B cell (primary cell): ENCODE measurements around the gene CASTOR1. TPM values are rescaled to one million over a fixed set of nuclear protein-coding genes. Genes with fewer than 3 reads are reported as not detected.

Experiments used
- ATAC-seq: fragments of 200-7000 bp; cut with Tn5 transposase; one replicate; pipeline ENCODE4 v1.10.0; 2021; ENCODE audit warnings: low read depth, mild to moderate bottlenecking, moderate number of reproducible peaks, moderate library complexity
- CTCF ChIA-PET: fragments of 350-600 bp; sonication (Branson Sonifier 250); formaldehyde crosslinking; loops from one replicate; lab custom pipeline; 2021; ENCODE audit warnings: antibody characterized with exemption, inconsistent platforms; lab: Charles Lee
- POLR2A ChIA-PET: fragments of 350-600 bp; sonication (Branson Sonifier 250); formaldehyde crosslinking; loops from one replicate; lab custom pipeline; 2021; ENCODE audit warnings: antibody characterized with exemption; lab: Charles Lee
- DNase-seq: peaks from one replicate; pipeline ENCODE4 v3.0.0; 2013
- H2AFZ ChIP-seq: 2 replicates; pipeline ENCODE4 v1.6.1; 2012; ENCODE audit warnings: mild to moderate bottlenecking, low read depth, low read length; ENCODE audit not compliant: insufficient read depth, poor library complexity, severe bottlenecking
- H3K27ac ChIP-seq, 2 donors: 1 replicate in 1 of 2; 2 replicates in 1 of 2; pipeline ENCODE4 v1.5.1; 2012 to 2013; ENCODE audit warnings: low read length in 2 of 2, mild to moderate bottlenecking in 2 of 2, moderate library complexity in 1 of 2
- H3K27me3 ChIP-seq, 4 experiments: fragments of 200-600 bp in 1 of 4; sonication (generic) in 1 of 4; replicated peaks in 1 of 4; 1 replicate in 2 of 4; 2 replicates in 2 of 4; pipeline versions ENCODE4 v1.6.1 to v1.7.0; 2013 to 2016; ENCODE audit warnings: low read length in 3 of 4, mild to moderate bottlenecking in 2 of 4, mixed read lengths in 1 of 4, moderate library complexity in 1 of 4; ENCODE audit not compliant: insufficient read depth in 4 of 4, control insufficient read depth in 3 of 4; ENCODE audit errors: control extremely low read depth in 1 of 4
- H3K36me3 ChIP-seq, 2 experiments: replicated peaks in 1 of 2; 1 replicate in 1 of 2; 2 replicates in 1 of 2; pipeline versions ENCODE4 v1.6.1 to v1.7.1; 2013; ENCODE audit warnings: low read length in 1 of 2; ENCODE audit not compliant: insufficient read depth in 2 of 2, control insufficient read depth in 1 of 2; ENCODE audit errors: control extremely low read depth in 1 of 2, extremely low read depth in 1 of 2
- H3K4me1 ChIP-seq, 2 donors: fragments of 200-600 bp in 1 of 2; sonication (generic) in 1 of 2; 1 replicate in 1 of 2; 2 replicates in 1 of 2; pipeline versions ENCODE4 v1.5.1 to v1.6.1; 2013 to 2017; ENCODE audit warnings: low read length in 2 of 2; ENCODE audit not compliant: control insufficient read depth in 2 of 2, insufficient read depth in 2 of 2
- H3K4me2 ChIP-seq: replicated peaks from 2 replicates; pipeline ENCODE3; 2012; ENCODE audit warnings: mild to moderate bottlenecking, low read depth, low read length; ENCODE audit not compliant: poor library complexity, severe bottlenecking
- H3K4me3 ChIP-seq, 5 experiments: fragments of 200-600 bp in 1 of 5; sonication (generic) in 1 of 5; 1 replicate in 3 of 5; 2 replicates in 2 of 5; pipeline versions ENCODE4 v1.5.1 to v1.7.0; 2011 to 2016; ENCODE audit warnings: low read length in 4 of 5, mild to moderate bottlenecking in 4 of 5, low read depth in 2 of 5, control low read depth in 1 of 5, moderate library complexity in 1 of 5; ENCODE audit not compliant: insufficient read depth in 1 of 5; ENCODE audit errors: control extremely low read depth in 1 of 5, extremely low read depth in 1 of 5
- H3K79me2 ChIP-seq: fragments of 200-600 bp; sonication (generic); one replicate; pipeline ENCODE4 v1.6.0; 2016; ENCODE audit warnings: low read length; ENCODE audit not compliant: control insufficient read depth, insufficient read depth
- H3K9ac ChIP-seq: fragments of 200-600 bp; sonication (generic); 2 replicates; pipeline ENCODE4 v1.6.1; 2017; ENCODE audit warnings: mild to moderate bottlenecking, low read length, moderate library complexity
- H3K9me3 ChIP-seq, 3 donors: one replicate each; pipeline versions ENCODE4 v1.6.1 to v1.7.1; 2013; ENCODE audit warnings: low read length in 2 of 3; ENCODE audit not compliant: control insufficient read depth in 2 of 3, insufficient read depth in 1 of 3; ENCODE audit errors: control extremely low read depth in 1 of 3
- H4K20me1 ChIP-seq: 2 replicates; pipeline ENCODE4 v1.6.0; 2012; ENCODE audit warnings: mild to moderate bottlenecking, low read length; ENCODE audit not compliant: insufficient read depth, control insufficient read depth, poor library complexity, severe bottlenecking
- H3K27ac Mint-ChIP-seq: one replicate; pipeline ENCODE4 v1.8.0; 2021; ENCODE audit warnings: mixed read lengths
- H3K27me3 Mint-ChIP-seq: one replicate; pipeline ENCODE4 v1.8.0; 2021; ENCODE audit warnings: mixed read lengths
- H3K4me1 Mint-ChIP-seq: one replicate; pipeline ENCODE4 v1.8.0; 2021; ENCODE audit warnings: mixed read lengths
- H3K4me3 Mint-ChIP-seq: one replicate; pipeline ENCODE4 v1.8.0; 2021; ENCODE audit warnings: mixed read lengths
- H3K9me3 Mint-ChIP-seq: one replicate; pipeline ENCODE4 v1.8.0; 2022; ENCODE audit warnings: mixed read lengths; ENCODE audit not compliant: insufficient read depth
- EZH2 ChIP-seq: IDR thresholded peaks from 2 replicates; pipeline ENCODE4 v1.6.1; 2012; ENCODE audit warnings: borderline replicate concordance, low read depth, mild to moderate bottlenecking, moderate library complexity, low read length; ENCODE audit not compliant: insufficient read depth, poor library complexity, severe bottlenecking
- WGBS: methylation state at CpG from one replicate; pipeline ENCODE4 v1.1.5; 2013; ENCODE audit warnings: missing lambda C conversion rate; ENCODE audit not compliant: insufficient coverage; 5-methylcytosine and 5-hydroxymethylcytosine counted together
- intact Hi-C: fragments of 100-400 bp; cut with micrococcal nuclease; formaldehyde crosslinking; loops from one replicate; pipeline ENCODE4 v1.10.0; 2022
- polyA plus RNA-seq: library from polyadenylated mRNA; depleted of rRNA; stranded (reverse); fragments of >200 nt; gene quantifications from 2 replicates; pipeline ENCODE4 v1.2.3, GENCODE V29; 2012
- total RNA-seq, 2 donors: library from RNA; stranded (reverse); fragments of 120-200 nt in 1 of 2; gene quantifications; 1 replicate in 1 of 2; 2 replicates in 1 of 2; pipeline versions ENCODE4 v1.2.3 to v1.2.4, GENCODE V29; 2013 to 2022
- TF ChIP-seq, protein P1 (sequence below): fragments of 200-600 bp; IDR thresholded peaks from one replicate; pipeline ENCODE4 v1.8.0; 2022; ENCODE audit warnings: antibody characterized with exemption, mild to moderate bottlenecking

The CASTOR1 gene
- total and polyA plus RNA-seq, 2 donors (not counting 1 experiment from before 2014, with no cell fraction given): 16.3 to 18.4 TPM

DNA sequence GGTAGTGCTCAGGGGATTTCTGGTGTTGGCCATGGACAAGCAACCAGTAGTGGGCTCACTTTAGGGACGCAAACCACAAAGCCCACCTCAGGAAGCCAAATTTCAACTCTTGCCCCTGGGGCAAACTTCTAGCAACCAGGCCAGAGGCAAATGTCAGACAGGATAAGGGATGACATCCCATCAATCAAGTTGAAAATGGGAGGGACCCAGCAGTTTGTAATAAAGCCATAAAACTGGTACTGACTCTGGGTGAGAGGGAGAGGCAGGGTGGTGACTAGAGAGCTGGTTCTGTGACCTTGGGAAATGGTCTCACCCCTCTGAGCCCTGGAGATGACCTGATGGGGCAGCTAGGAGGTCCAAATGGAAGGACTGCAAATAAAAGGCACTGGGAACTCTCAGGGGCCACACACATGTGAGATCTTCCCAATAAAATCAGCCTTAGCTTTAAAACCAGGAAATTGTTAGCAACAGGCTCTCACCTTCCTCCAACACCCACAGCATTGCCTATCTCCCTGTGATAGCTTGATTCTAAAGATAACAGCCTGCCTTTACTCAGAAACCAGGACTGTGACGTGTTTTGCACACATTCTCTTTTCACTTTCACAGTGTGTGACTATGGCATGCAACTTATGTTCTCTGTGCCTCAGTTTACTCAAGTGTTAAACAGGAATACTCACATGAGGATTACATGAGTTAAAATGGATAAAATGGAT lies 43.8 kb upstream of the CASTOR1 start:
- H3K4me3 Mint-ChIP-seq: no peak overlapping the region
- no peaks in the 10 kb centered on the region for H3K4me1 Mint-ChIP-seq
- intact Hi-C loops: no loop called here
- Histone ChIP-seq H3K27me3 (no peaks in the 10 kb centered on the region), H3K4me2 (no peak overlapping the region), H4K20me1 (peaks cover 18% of the 10 kb centered on the region), H3K79me2 (no peaks in the 10 kb centered on the region), H2AFZ (no peak overlapping the region), H3K9me3 (no peaks in the 10 kb centered on the region), H3K4me3 (no peak overlapping the region), H3K4me1 (no peaks in the 10 kb centered on the region), H3K36me3 (peaks cover 3 to 65% of the 10 kb centered on the region in 2 experiments), H3K9ac (no peak overlapping the region), H3K27ac (no peak overlapping the region)
- ChIA-PET POLR2A (no interaction called here), CTCF (interaction anchor here (1.4 to 4.2 kb wide), 2 partner anchors 45 to 54 kb away, joined by 5 to 25 read pairs; partner anchors contain the start of genes CASTOR1 and RNF215)
- DNase-seq: no peak
- no peaks in the 10 kb centered on the region for H3K27me3 Mint-ChIP-seq
- no peaks in the 10 kb centered on the region for H3K9me3 Mint-ChIP-seq
- H3K27ac Mint-ChIP-seq: no peak overlapping the region
- no peak for ATAC-seq
- 89% methylated on average over 1 of the region's 2 CpGs for WGBS
- TF ChIP-seq EZH2: no peak
- TF ChIP-seq, protein P1, sequence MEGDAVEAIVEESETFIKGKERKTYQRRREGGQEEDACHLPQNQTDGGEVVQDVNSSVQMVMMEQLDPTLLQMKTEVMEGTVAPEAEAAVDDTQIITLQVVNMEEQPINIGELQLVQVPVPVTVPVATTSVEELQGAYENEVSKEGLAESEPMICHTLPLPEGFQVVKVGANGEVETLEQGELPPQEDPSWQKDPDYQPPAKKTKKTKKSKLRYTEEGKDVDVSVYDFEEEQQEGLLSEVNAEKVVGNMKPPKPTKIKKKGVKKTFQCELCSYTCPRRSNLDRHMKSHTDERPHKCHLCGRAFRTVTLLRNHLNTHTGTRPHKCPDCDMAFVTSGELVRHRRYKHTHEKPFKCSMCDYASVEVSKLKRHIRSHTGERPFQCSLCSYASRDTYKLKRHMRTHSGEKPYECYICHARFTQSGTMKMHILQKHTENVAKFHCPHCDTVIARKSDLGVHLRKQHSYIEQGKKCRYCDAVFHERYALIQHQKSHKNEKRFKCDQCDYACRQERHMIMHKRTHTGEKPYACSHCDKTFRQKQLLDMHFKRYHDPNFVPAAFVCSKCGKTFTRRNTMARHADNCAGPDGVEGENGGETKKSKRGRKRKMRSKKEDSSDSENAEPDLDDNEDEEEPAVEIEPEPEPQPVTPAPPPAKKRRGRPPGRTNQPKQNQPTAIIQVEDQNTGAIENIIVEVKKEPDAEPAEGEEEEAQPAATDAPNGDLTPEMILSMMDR: no peak

DNA sequence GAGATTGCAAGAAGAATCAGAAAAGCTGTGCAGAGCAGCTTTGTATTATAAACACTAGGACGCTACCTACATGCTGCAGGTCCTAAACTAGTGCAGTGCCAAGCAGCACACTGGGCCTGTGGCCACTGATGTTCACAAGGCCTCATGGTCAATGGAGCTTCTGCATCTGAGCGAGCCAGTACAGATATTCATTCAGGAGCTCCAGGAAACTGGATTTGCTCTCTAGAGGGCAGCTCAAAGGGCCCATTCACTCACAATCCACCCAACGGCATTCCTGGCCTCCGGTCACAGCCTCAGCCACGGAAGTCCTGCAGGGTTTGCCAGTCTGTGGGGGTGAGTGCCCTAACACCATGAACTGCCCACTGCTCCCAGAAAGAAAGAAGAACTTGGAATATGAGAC lies 43.2 kb upstream of the CASTOR1 start:
- Histone ChIP-seq H3K36me3 (peaks cover 3 to 59% of the 10 kb centered on the region in 2 experiments), H3K4me1 (peaks cover 3 to 4% of the 10 kb centered on the region in 2 donors), H4K20me1 (peaks cover 18% of the 10 kb centered on the region), H2AFZ (no peak overlapping the region), H3K4me3 (no peak overlapping the region), H3K27ac (no peak overlapping the region), H3K27me3 (no peaks in the 10 kb centered on the region), H3K9ac (no peak overlapping the region), H3K9me3 (no peaks in the 10 kb centered on the region), H3K79me2 (peaks cover 1% of the 10 kb centered on the region), H3K4me2 (no peak overlapping the region)
- ChIA-PET POLR2A (no interaction called here), CTCF (interaction anchor here (1.4 to 4.2 kb wide), 3 partner anchors 23 to 55 kb away, joined by 5 to 25 read pairs (median 5); partner anchors contain the start of genes CASTOR1 and RNF215)
- no peaks in the 10 kb centered on the region for H3K9me3 Mint-ChIP-seq
- H3K27me3 Mint-ChIP-seq: no peaks in the 10 kb centered on the region
- ATAC-seq (no peak), DNase-seq (no peak)
- H3K27ac Mint-ChIP-seq: no peak overlapping the region
- TF ChIP-seq, protein P1: no peak
- TF ChIP-seq EZH2: no peak
- WGBS: 100% methylated on average over 5 of the region's 5 CpGs
- intact Hi-C loops: no loop called here
- H3K4me1 Mint-ChIP-seq: peaks cover 5% of the 10 kb centered on the region
- H3K4me3 Mint-ChIP-seq: no peak overlapping the region
